Mucosa of stomach (tissue), 1 donor: ENCODE measurements around the gene PTPRK.

Source experiments
- H3K27me3 ChIP-seq: one replicate; pipeline ENCODE4 v1.7.0; 2013; ENCODE audit warnings: mild to moderate bottlenecking, low read length; ENCODE audit not compliant: control insufficient read depth, insufficient read depth
- H3K36me3 ChIP-seq: one replicate; pipeline ENCODE4 v1.7.0; 2013; ENCODE audit warnings: low read length; ENCODE audit not compliant: control insufficient read depth, insufficient read depth
- H3K4me1 ChIP-seq: one replicate; pipeline ENCODE4 v1.7.0; 2013; ENCODE audit warnings: mild to moderate bottlenecking, low read length; ENCODE audit not compliant: control insufficient read depth, insufficient read depth
- H3K4me3 ChIP-seq: one replicate; pipeline ENCODE4 v1.7.0; 2013; ENCODE audit warnings: low read length
- H3K9ac ChIP-seq: one replicate; pipeline ENCODE4 v1.7.0; 2013; ENCODE audit warnings: mild to moderate bottlenecking, low read length, moderate library complexity
- H3K9me3 ChIP-seq: one replicate; pipeline ENCODE4 v1.7.0; 2013; ENCODE audit warnings: mild to moderate bottlenecking, low read length, moderate library complexity; ENCODE audit not compliant: control insufficient read depth
- donor health status: Pancreatic carcinoma.

The PTPRK gene

DNA sequence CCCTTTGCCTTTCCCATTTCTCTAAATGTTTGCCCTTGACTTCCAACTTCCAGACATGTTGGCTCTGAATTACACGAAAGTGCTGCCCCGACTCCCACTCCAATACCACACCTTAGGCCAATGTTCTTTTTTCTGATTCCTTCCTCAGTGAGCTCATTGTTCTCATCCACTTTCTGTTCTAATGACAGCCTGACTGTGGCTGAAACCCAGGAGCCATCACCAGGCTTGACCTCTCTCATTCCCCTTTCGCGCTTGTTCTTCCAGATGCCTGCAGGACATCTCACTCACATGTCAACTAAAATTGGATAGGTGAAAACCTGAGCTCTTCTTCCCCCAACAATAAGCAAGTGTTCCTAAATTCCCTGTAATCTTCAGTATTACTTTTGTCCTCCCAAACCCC is 40.4 kb downstream of the PTPRK start:
- Histone ChIP-seq H3K9me3 (no peaks in the 10 kb centered on the region), H3K4me1 (peaks cover 16% of the 10 kb centered on the region), H3K27me3 (no peaks in the 10 kb centered on the region), H3K4me3 (no peak overlapping the region), H3K36me3 (no peaks in the 10 kb centered on the region), H3K9ac (no peak overlapping the region)

DNA sequence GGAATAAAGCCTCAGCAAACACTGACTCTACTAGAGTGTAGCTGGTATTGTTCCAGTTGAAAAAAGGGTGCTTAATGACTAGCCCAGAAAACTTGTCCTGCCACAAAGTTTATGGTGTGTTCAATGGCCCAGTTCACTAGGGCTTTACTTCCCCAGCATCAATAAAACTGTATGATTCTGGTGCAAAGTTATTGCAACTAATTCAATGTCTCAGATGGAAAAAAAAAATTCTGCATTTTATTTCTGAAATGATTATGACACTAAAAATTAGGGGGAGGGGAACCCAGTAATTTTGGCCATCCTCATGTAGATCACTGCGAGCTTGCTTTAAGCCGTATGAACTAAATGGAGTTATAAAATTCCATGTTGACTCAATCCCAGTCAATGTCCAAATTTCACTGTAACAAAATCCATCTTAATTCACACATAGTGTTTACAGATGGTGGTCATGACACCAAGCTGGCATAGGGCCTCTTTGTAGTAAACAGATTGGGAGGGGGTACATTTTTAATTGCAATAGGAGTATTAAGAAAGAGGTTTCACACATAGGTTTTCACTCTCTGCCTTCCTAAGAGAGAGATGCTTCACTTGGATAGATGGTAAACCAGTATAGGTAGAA is 41.2 kb downstream of the PTPRK start:
- peaks cover 15% of the 10 kb centered on the region for H3K4me1 ChIP-seq
- no peak overlapping the region for H3K9ac ChIP-seq
- H3K9me3 ChIP-seq: no peaks in the 10 kb centered on the region
- H3K36me3 ChIP-seq: no peaks in the 10 kb centered on the region
- no peaks in the 10 kb centered on the region for H3K27me3 ChIP-seq
- no peak overlapping the region for H3K4me3 ChIP-seq

DNA sequence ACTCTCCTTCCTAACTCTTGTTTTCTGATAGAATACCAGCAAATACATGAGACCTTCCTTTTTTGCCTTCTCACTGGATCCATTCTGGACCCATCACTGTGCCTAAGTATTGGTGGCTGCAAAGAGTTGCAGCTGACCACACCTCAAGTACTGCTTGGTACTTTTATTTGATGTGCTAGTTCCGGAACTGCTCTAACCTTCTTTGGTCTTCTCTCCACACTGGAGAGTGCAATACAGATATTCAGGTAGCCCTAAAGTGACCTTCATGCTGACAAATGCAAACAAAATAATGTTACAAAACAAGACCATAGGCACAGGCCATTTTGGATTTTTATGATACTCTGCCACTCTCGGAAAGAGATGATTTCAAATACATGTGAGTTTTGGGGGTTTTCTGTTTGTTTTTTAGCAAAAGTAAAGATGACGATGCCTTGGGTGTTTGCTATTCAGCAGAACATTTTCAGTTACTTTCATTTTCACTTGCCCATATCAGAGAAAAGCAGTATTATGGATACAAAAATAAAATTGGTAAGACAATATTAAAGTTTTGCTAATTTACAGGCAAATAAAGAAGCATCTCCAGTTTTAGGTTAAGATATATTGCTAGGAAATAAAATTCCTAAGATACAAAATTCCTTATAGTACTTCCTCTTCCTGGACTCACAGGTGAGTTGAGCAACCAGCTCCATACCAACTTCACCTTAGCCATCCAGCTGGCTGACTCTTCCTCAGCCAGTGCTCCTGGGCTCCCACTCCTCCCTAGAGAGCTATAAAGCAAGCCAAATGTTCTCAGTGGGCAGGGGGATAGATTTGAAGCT is 42.0 kb downstream of the PTPRK start:
- H3K4me1 ChIP-seq: peaks cover 11% of the 10 kb centered on the region
- no peak overlapping the region for H3K4me3 ChIP-seq
- H3K9ac ChIP-seq: peak overlapping the region; percentile 0
- no peaks in the 10 kb centered on the region for H3K9me3 ChIP-seq
- no peaks in the 10 kb centered on the region for H3K27me3 ChIP-seq
- H3K36me3 ChIP-seq: no peaks in the 10 kb centered on the region

DNA sequence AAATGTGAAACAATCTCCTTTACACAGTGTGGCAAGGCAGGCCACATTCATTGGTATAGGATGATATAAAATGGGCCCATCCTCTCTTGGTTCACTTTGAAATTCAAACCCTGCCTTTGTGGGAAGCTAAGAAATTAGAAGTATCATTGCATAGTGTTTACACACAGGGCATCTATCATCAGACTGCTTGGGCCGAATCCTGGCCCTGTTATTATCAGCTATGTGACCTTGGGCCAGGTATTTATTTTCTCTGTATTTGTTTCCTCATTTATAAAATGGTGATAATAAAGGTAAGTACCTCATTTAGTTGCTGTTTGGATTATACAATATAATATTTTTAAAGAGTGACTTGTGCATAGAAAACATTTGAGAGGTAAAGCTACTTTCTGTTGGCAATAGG is 45.5 kb downstream of the PTPRK start:
- no peaks in the 10 kb centered on the region for H3K27me3 ChIP-seq
- no peak overlapping the region for H3K4me3 ChIP-seq
- no peak overlapping the region for H3K9ac ChIP-seq
- no peaks in the 10 kb centered on the region for H3K36me3 ChIP-seq
- H3K9me3 ChIP-seq: no peaks in the 10 kb centered on the region
- H3K4me1 ChIP-seq: peaks cover 17% of the 10 kb centered on the region

DNA sequence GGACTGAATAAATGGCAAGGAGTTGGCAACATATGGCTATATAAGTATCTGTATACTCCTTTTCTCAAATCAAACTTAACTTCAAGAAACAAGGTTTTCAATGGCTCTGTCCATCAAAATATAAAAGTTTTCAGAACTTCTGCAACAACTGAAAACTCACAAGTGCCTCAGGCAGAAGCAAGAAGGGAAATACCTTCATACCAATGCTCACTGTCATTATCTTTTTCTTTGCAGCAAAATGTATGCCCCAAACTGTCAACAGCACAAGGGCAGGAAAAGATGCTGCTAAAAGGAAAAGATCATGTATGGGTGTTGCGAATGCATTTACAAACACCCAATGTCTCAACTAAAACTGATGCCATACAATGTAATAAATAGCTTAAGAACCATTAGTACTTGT is 45.9 kb downstream of the PTPRK start:
- Histone ChIP-seq H3K4me1 (peaks cover 17% of the 10 kb centered on the region), H3K9ac (no peak overlapping the region), H3K27me3 (no peaks in the 10 kb centered on the region), H3K9me3 (no peaks in the 10 kb centered on the region), H3K4me3 (no peak overlapping the region), H3K36me3 (no peaks in the 10 kb centered on the region)

DNA sequence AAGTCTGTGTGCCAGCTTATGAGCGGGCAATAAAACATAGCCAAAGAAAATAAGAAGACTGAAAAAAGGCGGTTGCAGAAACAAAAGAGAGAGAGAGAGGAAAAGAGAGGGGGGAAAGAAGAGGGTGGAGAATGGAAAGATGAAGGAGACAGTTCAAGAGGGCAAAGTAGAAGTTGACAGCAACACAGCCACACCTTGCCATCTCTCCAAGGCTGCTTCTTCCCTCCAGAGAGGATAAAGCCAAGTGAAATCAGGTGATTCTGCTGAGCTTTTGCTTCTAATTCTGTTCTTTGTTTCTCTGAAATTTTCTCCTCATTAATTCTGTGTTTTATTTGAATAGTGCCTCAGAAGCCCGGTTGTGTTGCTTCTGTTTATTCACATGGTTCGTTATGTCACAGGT is 48.5 kb downstream of the PTPRK start:
- peaks cover 6% of the 10 kb centered on the region for H3K4me1 ChIP-seq
- no peak overlapping the region for H3K9ac ChIP-seq
- no peaks in the 10 kb centered on the region for H3K9me3 ChIP-seq
- H3K4me3 ChIP-seq: no peak overlapping the region
- H3K27me3 ChIP-seq: no peaks in the 10 kb centered on the region
- H3K36me3 ChIP-seq: no peaks in the 10 kb centered on the region

DNA sequence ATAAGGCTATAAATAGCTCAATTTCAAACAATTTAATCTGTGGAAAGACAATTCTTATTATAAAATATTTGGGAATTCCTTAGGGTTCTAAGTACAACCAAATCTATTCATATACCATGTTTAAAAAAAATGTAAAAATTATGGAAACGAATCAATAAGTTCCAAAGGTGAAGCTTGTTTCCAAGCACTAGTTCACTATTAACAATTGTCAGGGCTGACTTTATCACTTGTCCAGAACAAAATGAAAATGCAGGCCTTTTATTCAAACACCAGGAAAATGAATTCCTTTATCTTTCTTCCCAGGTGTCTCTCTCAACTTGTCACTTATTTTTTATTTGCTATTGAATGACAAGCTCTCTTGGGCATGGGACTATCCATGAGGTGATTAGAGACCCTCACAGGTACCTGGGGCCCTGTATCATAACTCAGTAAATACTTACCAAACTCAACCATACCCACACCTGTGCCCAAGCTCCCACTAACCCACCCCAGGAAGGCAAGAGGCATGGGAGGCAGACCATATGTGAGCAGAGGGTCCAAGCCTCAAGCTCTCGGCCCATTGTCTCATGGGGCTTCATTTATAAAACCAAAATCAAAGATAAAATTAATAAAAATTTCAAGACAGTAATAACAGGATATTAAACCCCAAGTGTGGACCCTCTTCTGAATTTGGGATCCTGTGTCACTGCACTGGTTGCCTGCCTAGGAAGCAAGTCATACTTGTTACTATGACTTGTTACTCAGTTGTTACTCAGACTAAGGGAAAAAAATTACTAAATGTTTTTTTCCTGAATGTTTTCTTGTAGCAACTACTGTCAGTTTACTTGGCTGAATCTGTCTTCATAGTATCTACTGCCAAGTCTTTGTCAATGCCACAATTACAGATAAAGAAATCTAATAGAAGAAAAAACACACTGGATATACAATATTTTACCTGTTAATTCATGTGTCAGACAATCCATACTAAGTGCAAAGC is 54.7 kb downstream of the PTPRK start:
- Histone ChIP-seq H3K36me3 (no peaks in the 10 kb centered on the region), H3K9ac (no peak overlapping the region), H3K4me1 (peaks cover 10% of the 10 kb centered on the region), H3K4me3 (no peak overlapping the region), H3K27me3 (no peaks in the 10 kb centered on the region), H3K9me3 (no peaks in the 10 kb centered on the region)

DNA sequence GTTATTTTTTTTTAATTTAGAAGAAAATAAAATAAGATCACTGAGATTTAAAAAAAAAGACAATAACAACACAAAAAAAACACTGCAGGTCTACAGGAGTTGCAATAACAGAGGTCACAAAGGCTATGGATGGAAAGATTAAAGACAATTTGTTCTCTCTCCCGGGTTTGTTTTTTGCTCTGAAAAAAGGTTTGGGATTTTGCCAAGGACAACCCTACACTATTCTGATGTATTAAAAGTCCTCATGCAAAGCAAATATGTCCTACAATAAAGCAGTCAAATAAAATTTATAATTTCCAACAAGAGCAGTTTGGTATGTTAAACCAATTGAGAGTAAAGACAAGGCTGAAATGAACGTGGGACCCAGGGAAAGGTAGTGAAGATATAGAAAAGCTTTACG is 55.6 kb downstream of the PTPRK start:
- Histone ChIP-seq H3K27me3 (no peaks in the 10 kb centered on the region), H3K4me1 (peaks cover 10% of the 10 kb centered on the region), H3K36me3 (no peaks in the 10 kb centered on the region), H3K4me3 (no peak overlapping the region), H3K9ac (no peak overlapping the region), H3K9me3 (no peaks in the 10 kb centered on the region)

DNA sequence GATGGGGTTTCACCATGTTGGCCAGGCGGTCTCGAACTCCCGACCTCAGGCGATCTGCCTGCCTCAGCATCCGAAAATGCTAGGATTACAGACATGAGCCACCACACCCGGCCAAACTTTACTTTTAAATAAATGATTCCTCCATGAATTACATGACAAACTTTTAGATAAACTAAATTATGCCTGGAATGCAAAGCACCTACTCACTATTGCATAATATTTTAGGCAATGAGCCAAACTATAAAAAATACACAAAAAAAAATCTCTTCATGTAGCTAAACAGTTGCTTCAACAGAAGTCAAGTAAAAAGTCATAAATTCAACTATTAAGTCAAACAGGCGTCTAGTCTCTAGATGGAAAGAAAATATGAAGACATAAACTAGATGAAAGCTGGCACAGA is 56.5 kb downstream of the PTPRK start:
- Histone ChIP-seq H3K36me3 (no peaks in the 10 kb centered on the region), H3K9ac (no peak overlapping the region), H3K27me3 (no peaks in the 10 kb centered on the region), H3K9me3 (no peaks in the 10 kb centered on the region), H3K4me3 (no peak overlapping the region), H3K4me1 (peaks cover 10% of the 10 kb centered on the region)

DNA sequence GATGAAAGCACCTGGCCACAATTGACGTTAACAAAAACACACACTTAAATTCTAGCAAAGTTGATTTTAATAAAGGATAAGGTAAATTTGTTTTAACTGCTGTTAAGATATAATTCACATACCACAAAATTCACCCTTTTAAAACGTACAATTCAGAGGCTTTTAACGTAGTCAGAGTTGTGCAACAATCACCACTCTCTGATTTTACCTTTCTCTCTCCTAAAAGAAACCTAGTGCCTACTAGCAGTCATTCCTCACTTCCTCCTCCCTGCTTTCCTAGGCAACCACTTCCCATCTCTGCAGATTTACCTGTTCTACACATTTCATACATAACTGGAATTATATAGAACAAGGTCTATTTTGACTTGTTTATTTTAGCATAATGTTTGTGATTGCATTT is 58.9 kb downstream of the PTPRK start:
- Histone ChIP-seq H3K9ac (no peak overlapping the region), H3K4me3 (no peak overlapping the region), H3K4me1 (peaks cover 10% of the 10 kb centered on the region), H3K9me3 (no peaks in the 10 kb centered on the region), H3K36me3 (no peaks in the 10 kb centered on the region), H3K27me3 (no peaks in the 10 kb centered on the region)

DNA sequence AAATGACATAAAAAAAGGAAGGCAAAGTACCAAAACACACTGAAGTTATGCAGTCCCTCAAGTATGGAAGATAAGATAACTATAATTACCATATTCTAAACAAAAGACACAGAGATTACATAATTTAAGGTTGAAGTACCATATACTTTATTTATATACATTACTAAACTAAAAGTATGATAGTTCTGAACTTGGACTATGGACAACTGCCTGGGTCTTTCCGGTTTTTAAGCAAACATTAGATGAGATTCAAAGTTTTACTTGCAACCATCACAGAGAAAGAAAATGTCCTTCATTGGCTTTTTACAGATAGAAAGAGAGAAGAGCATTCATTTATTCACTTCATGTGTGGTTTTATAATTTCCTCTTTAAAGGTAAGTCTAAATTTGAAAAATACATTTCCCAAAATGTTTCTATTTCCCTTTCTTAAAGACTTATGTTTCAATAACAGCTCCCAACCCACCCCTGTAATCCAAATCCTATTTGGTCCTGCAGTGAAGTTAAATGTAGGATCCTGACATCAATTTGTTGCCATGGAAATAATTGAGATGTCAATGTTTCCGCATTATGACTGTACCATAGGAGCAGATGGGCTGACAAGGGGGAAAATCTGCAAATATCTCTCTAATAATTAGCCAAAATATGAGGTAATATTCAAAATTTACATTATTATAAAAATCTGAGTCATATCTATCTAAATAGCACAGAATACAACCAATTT is 63.7 kb downstream of the PTPRK start:
- Histone ChIP-seq H3K4me1 (no peaks in the 10 kb centered on the region), H3K9me3 (no peaks in the 10 kb centered on the region), H3K9ac (no peak overlapping the region), H3K27me3 (no peaks in the 10 kb centered on the region), H3K4me3 (no peak overlapping the region), H3K36me3 (no peaks in the 10 kb centered on the region)
